ENCODE results near the gene MMP12.
A peak's percentile ranks its signal among the peaks of the same experiment; 100 is the strongest.
"Not testable (repeated sequence)": the region's sequence is repeated elsewhere in the genome, so short reads cannot be mapped to it uniquely, and the experiment has no call there.

Gene MMP12

GRCh38 chr11:102915044-102915375, 40.2 kb upstream of the MMP12 start:
- Histone ChIP-seq H3K4me2 (ENCODE audit: low read depth, low read length) (no peak overlapping the region), H3K36me3 (replicated peaks; ENCODE audit: insufficient read depth, low read length) (no peaks in the 10 kb centered on the region), H3K4me1 (ENCODE audit: low read length) (no peaks in the 10 kb centered on the region), H3K9me3 (replicated peaks; ENCODE audit: insufficient read depth, low read length) (no peaks in the 10 kb centered on the region), H3K79me2 (ENCODE audit: low read length) (no peaks in the 10 kb centered on the region), H3F3A (ENCODE audit: insufficient read depth, low read length) (no peaks in the 10 kb centered on the region), H3K4me3 (ENCODE audit: low read length) (no peak overlapping the region), H4K20me1 (ENCODE audit: insufficient read depth, low read length) (no peaks in the 10 kb centered on the region), H3K9ac (ENCODE audit: low read length) (no peak overlapping the region), H3K27ac (ENCODE audit: low read length) (no peak overlapping the region), H2AFZ (ENCODE audit: low read length) (no peak overlapping the region), H3K27me3 (replicated peaks; ENCODE audit: insufficient read depth, low read length) (no peaks in the 10 kb centered on the region), H3K9me2 (replicated peaks; ENCODE audit: insufficient read depth, low read length) (no peaks in the 10 kb centered on the region)
- no peak for DNase-seq
- TF ChIP-seq EZH2phosphoT487 (IDR thresholded peaks at IDR 0.05; ENCODE audit: low read length) = no peak
- no peak for TF ChIP-seq EZH2 (optimal IDR thresholded peaks at IDR 0.05; ENCODE audit: low read depth, low read length)

GRCh38 chr11:102914238-102915043, 39.7 kb upstream of the MMP12 start:
- Histone ChIP-seq H3K36me3 (replicated peaks; ENCODE audit: insufficient read depth, low read length) (no peaks in the 10 kb centered on the region), H3K4me2 (ENCODE audit: low read depth, low read length) (no peak overlapping the region), H3K4me1 (ENCODE audit: low read length) (no peaks in the 10 kb centered on the region), H3K79me2 (ENCODE audit: low read length) (no peaks in the 10 kb centered on the region), H3K27me3 (replicated peaks; ENCODE audit: insufficient read depth, low read length) (no peaks in the 10 kb centered on the region), H2AFZ (ENCODE audit: low read length) (no peak overlapping the region), H4K20me1 (ENCODE audit: insufficient read depth, low read length) (no peaks in the 10 kb centered on the region), H3K9me2 (replicated peaks; ENCODE audit: insufficient read depth, low read length) (no peaks in the 10 kb centered on the region), H3K9me3 (replicated peaks; ENCODE audit: insufficient read depth, low read length) (no peaks in the 10 kb centered on the region), H3K27ac (ENCODE audit: low read length) (no peak overlapping the region), H3F3A (ENCODE audit: insufficient read depth, low read length) (no peaks in the 10 kb centered on the region), H3K4me3 (ENCODE audit: low read length) (no peak overlapping the region), H3K9ac (ENCODE audit: low read length) (no peak overlapping the region)
- TF ChIP-seq EZH2 (optimal IDR thresholded peaks at IDR 0.05; ENCODE audit: low read depth, low read length) = no peak
- peak; percentile 48 for TF ChIP-seq CTCF (IDR thresholded peaks at IDR 0.05; ENCODE audit: low read length)
- no peak for TF ChIP-seq EZH2phosphoT487 (IDR thresholded peaks at IDR 0.05; ENCODE audit: low read length)
- peak; percentile 18 for DNase-seq

- Histone ChIP-seq H2AFZ (ENCODE audit: low read length) (no peak overlapping the region), H3K79me2 (ENCODE audit: low read length) (no peaks in the 10 kb centered on the region), H3F3A (ENCODE audit: insufficient read depth, low read length) (no peaks in the 10 kb centered on the region), H4K20me1 (ENCODE audit: insufficient read depth, low read length) (no peaks in the 10 kb centered on the region), H3K9ac (ENCODE audit: low read length) (no peak overlapping the region), H3K9me2 (replicated peaks; ENCODE audit: insufficient read depth, low read length) (no peaks in the 10 kb centered on the region), H3K4me2 (ENCODE audit: low read depth, low read length) (no peak overlapping the region), H3K27ac (ENCODE audit: low read length) (no peak overlapping the region), H3K4me3 (ENCODE audit: low read length) (no peak overlapping the region), H3K27me3 (replicated peaks; ENCODE audit: insufficient read depth, low read length) (no peaks in the 10 kb centered on the region), H3K9me3 (replicated peaks; ENCODE audit: insufficient read depth, low read length) (no peaks in the 10 kb centered on the region), H3K4me1 (ENCODE audit: low read length) (no peaks in the 10 kb centered on the region), H3K36me3 (replicated peaks; ENCODE audit: insufficient read depth, low read length) (no peaks in the 10 kb centered on the region)
- DNase-seq = no peak
- TF ChIP-seq EZH2 (optimal IDR thresholded peaks at IDR 0.05; ENCODE audit: low read depth, low read length) = no peak
- no peak for TF ChIP-seq EZH2phosphoT487 (IDR thresholded peaks at IDR 0.05; ENCODE audit: low read length)
- no peak for TF ChIP-seq CTCF (IDR thresholded peaks at IDR 0.05; ENCODE audit: low read length)
These were observed 37.7 kb upstream of the MMP12 start for GRCh38 chr11:102912482-102912830.

- Histone ChIP-seq H3K79me2 (ENCODE audit: low read length) (no peaks in the 10 kb centered on the region), H3K4me1 (ENCODE audit: low read length) (no peaks in the 10 kb centered on the region), H3K9ac (ENCODE audit: low read length) (no peak overlapping the region), H3K27ac (ENCODE audit: low read length) (no peak overlapping the region), H3K9me2 (replicated peaks; ENCODE audit: insufficient read depth, low read length) (no peaks in the 10 kb centered on the region), H3F3A (ENCODE audit: insufficient read depth, low read length) (no peaks in the 10 kb centered on the region), H3K36me3 (replicated peaks; ENCODE audit: insufficient read depth, low read length) (no peaks in the 10 kb centered on the region), H2AFZ (ENCODE audit: low read length) (no peak overlapping the region), H3K4me3 (ENCODE audit: low read length) (no peak overlapping the region), H3K4me2 (ENCODE audit: low read depth, low read length) (no peak overlapping the region), H3K9me3 (replicated peaks; ENCODE audit: insufficient read depth, low read length) (no peaks in the 10 kb centered on the region), H4K20me1 (ENCODE audit: insufficient read depth, low read length) (no peaks in the 10 kb centered on the region), H3K27me3 (replicated peaks; ENCODE audit: insufficient read depth, low read length) (no peaks in the 10 kb centered on the region)
- no peak for DNase-seq
- TF ChIP-seq CTCF (IDR thresholded peaks at IDR 0.05; ENCODE audit: low read length) = no peak
- TF ChIP-seq EZH2phosphoT487 (IDR thresholded peaks at IDR 0.05; ENCODE audit: low read length) = no peak
- no peak for TF ChIP-seq EZH2 (optimal IDR thresholded peaks at IDR 0.05; ENCODE audit: low read depth, low read length)
These were observed 37.1 kb upstream of the MMP12 start for GRCh38 chr11:102911758-102912481.

- not testable (repeated sequence) for H3K36me3 ChIP-seq (replicated peaks; ENCODE audit: insufficient read depth, low read length); H3K9me3 ChIP-seq (replicated peaks; ENCODE audit: insufficient read depth, low read length); H2AFZ ChIP-seq (ENCODE audit: low read length); DNase-seq; H4K20me1 ChIP-seq (ENCODE audit: insufficient read depth, low read length); H3K4me1 ChIP-seq (ENCODE audit: low read length); H3K4me3 ChIP-seq (ENCODE audit: low read length); H3K27ac ChIP-seq (ENCODE audit: low read length); H3K79me2 ChIP-seq (ENCODE audit: low read length); H3K27me3 ChIP-seq (replicated peaks; ENCODE audit: insufficient read depth, low read length); H3K9ac ChIP-seq (ENCODE audit: low read length); H3K4me2 ChIP-seq (ENCODE audit: low read depth, low read length); H3F3A ChIP-seq (ENCODE audit: insufficient read depth, low read length); H3K9me2 ChIP-seq (replicated peaks; ENCODE audit: insufficient read depth, low read length)
These were observed 31.1 kb upstream of the MMP12 start for GRCh38 chr11:102905848-102906247.

Data from MM.1S (cell line).